DOHH2 (cell line): ENCODE data around the gene KCNN3.

Experiments used
- H3F3A ChIP-seq: fragments of 200-600 bp; sonication (generic), shearing (Covaris generic); 2 replicates; pipeline ENCODE4 v1.6.0; 2016; ENCODE audit warnings: antibody characterized with exemption, mild to moderate bottlenecking; ENCODE audit not compliant: control insufficient read depth, insufficient read depth
- H3K27ac ChIP-seq: fragments of 200-600 bp; sonication (generic); 2 replicates; pipeline ENCODE4 v1.5.1; 2014; ENCODE audit warnings: low read depth, mild to moderate bottlenecking, low read length, moderate library complexity
- H3K27me3 ChIP-seq: fragments of 200-600 bp; sonication (generic); 2 replicates; pipeline ENCODE4 v1.6.1; 2014; ENCODE audit warnings: mild to moderate bottlenecking, low read length, mixed read lengths; ENCODE audit not compliant: control insufficient read depth
- H3K36me3 ChIP-seq: fragments of 200-600 bp; sonication (generic); 2 replicates; pipeline ENCODE4 v1.6.1; 2014; ENCODE audit warnings: mild to moderate bottlenecking, low read length, moderate library complexity, mixed read lengths; ENCODE audit not compliant: control insufficient read depth
- H3K4me1 ChIP-seq: fragments of 200-600 bp; sonication (generic); 2 replicates; pipeline ENCODE4 v1.6.1; 2014; ENCODE audit warnings: mild to moderate bottlenecking, low read length, mixed read lengths; ENCODE audit not compliant: control insufficient read depth
- H3K4me2 ChIP-seq: fragments of 200-600 bp; sonication (generic); 2 replicates; pipeline ENCODE4 v1.6.0; 2014; ENCODE audit warnings: mild to moderate bottlenecking, low read length, moderate library complexity
- H3K4me3 ChIP-seq: fragments of 200-600 bp; sonication (generic); 2 replicates; pipeline ENCODE4 v1.5.1; 2014; ENCODE audit warnings: mild to moderate bottlenecking, low read length, mixed read lengths
- H3K79me2 ChIP-seq: fragments of 200-600 bp; sonication (generic); 2 replicates; pipeline ENCODE4 v1.6.1; 2014; ENCODE audit warnings: mild to moderate bottlenecking, low read length, mixed read lengths; ENCODE audit not compliant: control insufficient read depth
- H3K9me2 ChIP-seq: fragments of 200-600 bp; sonication (generic); replicated peaks from 2 replicates; pipeline ENCODE4 v1.6.1; 2014; ENCODE audit warnings: mild to moderate bottlenecking, low read length, mixed read lengths; ENCODE audit not compliant: control insufficient read depth
- H3K9me3 ChIP-seq: fragments of 200-600 bp; sonication (generic); 2 replicates; pipeline ENCODE4 v1.6.1; 2014; ENCODE audit warnings: antibody characterized with exemption, low read length, mixed read lengths; ENCODE audit not compliant: control insufficient read depth, insufficient read depth
- H4K20me1 ChIP-seq: fragments of 200-600 bp; sonication (generic); 2 replicates; pipeline ENCODE4 v1.6.0; 2014; ENCODE audit warnings: low read depth, mild to moderate bottlenecking, antibody characterized with exemption, low read length, moderate library complexity; ENCODE audit not compliant: control insufficient read depth, insufficient read depth
- EZH2phosphoT487 ChIP-seq: fragments of 200-600 bp; sonication (generic); IDR thresholded peaks from 2 replicates; pipeline ENCODE4 v1.6.1; 2017; ENCODE audit warnings: borderline replicate concordance, mild to moderate bottlenecking, antibody characterized with exemption, low read length, moderate library complexity, mixed read lengths
- TF ChIP-seq, protein P1 (sequence below): fragments of 200-600 bp; sonication (generic); IDR thresholded peaks from one replicate; pipeline ENCODE4 v1.5.1; 2014; ENCODE audit warnings: antibody characterized with exemption, mild to moderate bottlenecking, low read depth, low read length; ENCODE audit not compliant: poor library complexity, severe bottlenecking

Gene KCNN3

DNA sequence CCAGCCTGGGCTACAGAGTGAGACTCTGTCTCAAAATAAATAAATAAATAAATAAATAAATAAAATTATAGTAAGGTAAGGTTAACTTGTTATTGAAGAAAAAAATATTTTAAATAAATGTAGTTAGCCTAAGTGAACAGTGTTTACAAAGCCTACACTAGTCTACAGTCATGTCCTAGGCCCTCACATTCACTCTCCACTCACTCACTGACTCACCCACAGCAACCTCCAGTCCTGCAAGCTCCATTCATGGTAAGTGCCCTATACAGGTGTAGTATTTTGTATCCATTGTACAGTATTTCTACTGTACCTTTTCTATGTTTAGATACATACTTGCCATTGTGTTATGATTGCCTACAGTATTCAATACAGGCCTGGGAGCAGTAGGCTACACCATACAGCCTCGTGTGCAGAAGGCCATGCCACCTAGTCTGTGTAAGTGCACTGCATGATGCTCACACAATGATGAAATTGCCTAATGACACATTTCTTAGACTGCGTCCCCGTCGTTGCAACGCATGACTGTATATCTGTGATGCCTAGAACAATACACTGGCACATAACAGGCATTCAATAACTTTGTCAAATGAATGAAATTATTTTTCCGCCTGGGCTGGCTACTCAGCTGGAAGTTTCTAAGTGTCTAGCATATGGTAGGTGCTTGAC lies 14.8 kb downstream of the KCNN3 start:
- peaks cover 7% of the 10 kb centered on the region; the same call in 1 of the 2 replicates for H4K20me1 ChIP-seq
- H3K9me2 ChIP-seq = no peaks in the 10 kb centered on the region
- H3K27me3 ChIP-seq = no peaks in the 10 kb centered on the region
- H3K4me1 ChIP-seq = peaks cover 46% of the 10 kb centered on the region
- TF ChIP-seq EZH2phosphoT487 = no peak
- TF ChIP-seq, protein P1, sequence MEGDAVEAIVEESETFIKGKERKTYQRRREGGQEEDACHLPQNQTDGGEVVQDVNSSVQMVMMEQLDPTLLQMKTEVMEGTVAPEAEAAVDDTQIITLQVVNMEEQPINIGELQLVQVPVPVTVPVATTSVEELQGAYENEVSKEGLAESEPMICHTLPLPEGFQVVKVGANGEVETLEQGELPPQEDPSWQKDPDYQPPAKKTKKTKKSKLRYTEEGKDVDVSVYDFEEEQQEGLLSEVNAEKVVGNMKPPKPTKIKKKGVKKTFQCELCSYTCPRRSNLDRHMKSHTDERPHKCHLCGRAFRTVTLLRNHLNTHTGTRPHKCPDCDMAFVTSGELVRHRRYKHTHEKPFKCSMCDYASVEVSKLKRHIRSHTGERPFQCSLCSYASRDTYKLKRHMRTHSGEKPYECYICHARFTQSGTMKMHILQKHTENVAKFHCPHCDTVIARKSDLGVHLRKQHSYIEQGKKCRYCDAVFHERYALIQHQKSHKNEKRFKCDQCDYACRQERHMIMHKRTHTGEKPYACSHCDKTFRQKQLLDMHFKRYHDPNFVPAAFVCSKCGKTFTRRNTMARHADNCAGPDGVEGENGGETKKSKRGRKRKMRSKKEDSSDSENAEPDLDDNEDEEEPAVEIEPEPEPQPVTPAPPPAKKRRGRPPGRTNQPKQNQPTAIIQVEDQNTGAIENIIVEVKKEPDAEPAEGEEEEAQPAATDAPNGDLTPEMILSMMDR = no peak
- peaks cover 6% of the 10 kb centered on the region for H3F3A ChIP-seq
- H3K4me3 ChIP-seq = no peak overlapping the region; the same call in 1 of the 2 replicates
- H3K9me3 ChIP-seq = no peaks in the 10 kb centered on the region
- peak overlapping the region; percentile 86 for H3K4me2 ChIP-seq
- H3K79me2 ChIP-seq = peaks cover 92% of the 10 kb centered on the region
- H3K36me3 ChIP-seq = peaks cover 50% of the 10 kb centered on the region
- no peak overlapping the region for H3K27ac ChIP-seq

- Histone ChIP-seq H3K4me1 (peaks cover 49% of the 10 kb centered on the region), H3K79me2 (peaks cover 93% of the 10 kb centered on the region), H3K27me3 (no peaks in the 10 kb centered on the region), H4K20me1 (peaks cover 15% of the 10 kb centered on the region; the same call in 1 of the 2 replicates), H3F3A (peaks cover 2% of the 10 kb centered on the region; the same call in 1 of the 2 replicates), H3K9me3 (no peaks in the 10 kb centered on the region), H3K4me2 (no peak overlapping the region), H3K27ac (no peak overlapping the region), H3K9me2 (no peaks in the 10 kb centered on the region), H3K36me3 (peaks cover 50% of the 10 kb centered on the region), H3K4me3 (no peak overlapping the region)
- TF ChIP-seq EZH2phosphoT487 = no peak
- TF ChIP-seq, protein P1 = no peak
These were observed 17.2 kb downstream of the KCNN3 start for GRCh38 chr1:154852845-154853244.

GRCh38 chr1:154851392-154852177 lies 18.5 kb downstream of the KCNN3 start:
- TF ChIP-seq EZH2phosphoT487 = no peak
- TF ChIP-seq, protein P1 = no peak
- Histone ChIP-seq H3K4me1 (peaks cover 50% of the 10 kb centered on the region), H3K36me3 (peaks cover 50% of the 10 kb centered on the region), H3K4me2 (no peak overlapping the region), H3K79me2 (peaks cover 93% of the 10 kb centered on the region), H3K9me3 (no peaks in the 10 kb centered on the region), H3K4me3 (no peak overlapping the region), H4K20me1 (peaks cover 14% of the 10 kb centered on the region), H3K9me2 (no peaks in the 10 kb centered on the region), H3F3A (no peaks in the 10 kb centered on the region; the same call in 1 of the 2 replicates), H3K27me3 (no peaks in the 10 kb centered on the region), H3K27ac (no peak overlapping the region)
